GM21786 (cell line): ENCODE results near the gene CAPZB.

ENCODE experiments used
- ATAC-seq: cut with Tn5 transposase; IDR thresholded peaks from one replicate; pipeline ENCODE4 v1.9.1; 2021; ENCODE audit not compliant: unreplicated experiment

The CAPZB gene

GRCh38 chr1:19409477-19410341 is 75.6 kb downstream of the CAPZB start:
- no peak for ATAC-seq

- ATAC-seq, result no peak
Measured at GRCh38 chr1:19407494-19408096, 77.7 kb downstream of the CAPZB start.

GRCh38 chr1:19406680-19407079 is 78.7 kb downstream of the CAPZB start:
- no peak for ATAC-seq

- ATAC-seq, result no peak
Measured at GRCh38 chr1:19405761-19406487, 79.4 kb downstream of the CAPZB start.

GRCh38 chr1:19405195-19405760 is 80.1 kb downstream of the CAPZB start:
- ATAC-seq, result no peak

GRCh38 chr1:19404748-19405147 is 80.6 kb downstream of the CAPZB start:
- ATAC-seq, result no peak

- ATAC-seq, result no peak
Measured at GRCh38 chr1:19403256-19403655, 82.1 kb downstream of the CAPZB start.

GRCh38 chr1:19402031-19402813 is 83.1 kb downstream of the CAPZB start:
- no peak for ATAC-seq

- ATAC-seq, result no peak
Measured at GRCh38 chr1:19401535-19401889, 83.8 kb downstream of the CAPZB start.

- ATAC-seq, result no peak
Measured at GRCh38 chr1:19400875-19401534, 84.3 kb downstream of the CAPZB start.

- ATAC-seq, result no peak
Measured at GRCh38 chr1:19400192-19400611, 85.1 kb downstream of the CAPZB start.

- no peak for ATAC-seq
Measured at GRCh38 chr1:19398309-19398760, 87.0 kb downstream of the CAPZB start.

- ATAC-seq, result no peak
Measured at GRCh38 chr1:19397217-19397945, 88.0 kb downstream of the CAPZB start.

GRCh38 chr1:19396280-19396679 is 89.1 kb downstream of the CAPZB start:
- no peak for ATAC-seq

- ATAC-seq, result no peak
Measured at GRCh38 chr1:19395678-19396192, 89.6 kb downstream of the CAPZB start.

GRCh38 chr1:19393046-19393445 is 92.3 kb downstream of the CAPZB start:
- no peak for ATAC-seq

GRCh38 chr1:19392221-19392620 is 93.1 kb downstream of the CAPZB start:
- ATAC-seq, result no peak

- no peak for ATAC-seq
Measured at GRCh38 chr1:19391596-19391981, 93.8 kb downstream of the CAPZB start.

- no peak for ATAC-seq
Measured at GRCh38 chr1:19390901-19391595, 94.3 kb downstream of the CAPZB start.
